T-helper 1 cell (primary cell): Measurements from ENCODE around the gene NAMPT.
"Not testable (repeated sequence)": the region's sequence is repeated elsewhere in the genome, so short reads cannot be mapped to it uniquely, and the experiment has no call there.

Source experiments
- DNase-seq, 5 donors: peaks; one replicate each; pipeline ENCODE4 v3.0.0-alpha.2; 2012 to 2020
- total RNA-seq, 4 donors: gene quantifications; one replicate each; lab custom pipeline; 2026; lab: John Stamatoyannopoulos, UW

NAMPT gene
- total RNA-seq, result 427 to 1,045 (median 573) reads per million in 4 donors

GRCh38 chr7:106284714-106285050, at the start of gene NAMPT:
Gene NAMPT (minus strand): TSS chr7:106284983. CDS start chr7:106284884, 99 bp downstream.
- DNase-seq, result no peak

- no peak for DNase-seq
These were observed 47.4 kb upstream of the NAMPT start for GRCh38 chr7:106332201-106332600.

GRCh38 chr7:106331441-106332175, 46.8 kb upstream of the NAMPT start:
- no peak for DNase-seq

- DNase-seq, result no peak
These were observed 45.4 kb upstream of the NAMPT start for GRCh38 chr7:106329971-106330733.

- no peak for DNase-seq
These were observed 44.6 kb upstream of the NAMPT start for GRCh38 chr7:106329408-106329807.

- no peak for DNase-seq
These were observed 43.0 kb upstream of the NAMPT start for GRCh38 chr7:106327538-106328481.

GRCh38 chr7:106326594-106327537, 42.1 kb upstream of the NAMPT start:
- DNase-seq, result no peak

- DNase-seq, result not testable (repeated sequence)
These were observed 39.7 kb upstream of the NAMPT start for GRCh38 chr7:106324509-106324908.

- DNase-seq, result not testable (repeated sequence)
These were observed 35.5 kb upstream of the NAMPT start for GRCh38 chr7:106320254-106320770.

GRCh38 chr7:106318482-106318881, 33.7 kb upstream of the NAMPT start:
- no peak for DNase-seq

- DNase-seq, result no peak
These were observed 33.2 kb upstream of the NAMPT start for GRCh38 chr7:106317971-106318370.

GRCh38 chr7:106316947-106317346, 32.2 kb upstream of the NAMPT start:
- DNase-seq, result no peak

- no peak for DNase-seq
These were observed 30.1 kb upstream of the NAMPT start for GRCh38 chr7:106314875-106315274.

- DNase-seq, result no peak
These were observed 29.2 kb upstream of the NAMPT start for GRCh38 chr7:106313966-106314365.

- DNase-seq, result no peak
These were observed 28.7 kb upstream of the NAMPT start for GRCh38 chr7:106313456-106313901.

- no peak for DNase-seq
These were observed 28.1 kb upstream of the NAMPT start for GRCh38 chr7:106312906-106313305.

GRCh38 chr7:106312099-106312871, 27.5 kb upstream of the NAMPT start:
- DNase-seq, result no peak

GRCh38 chr7:106309362-106309761, 24.6 kb upstream of the NAMPT start:
- DNase-seq, result peak in 1 of 5 donors; percentile 8

- DNase-seq, result no peak
These were observed 21.5 kb upstream of the NAMPT start for GRCh38 chr7:106306256-106306655.

- DNase-seq, result no peak
These were observed 20.9 kb upstream of the NAMPT start for GRCh38 chr7:106305732-106306131.

- DNase-seq, result no peak
These were observed 19.8 kb upstream of the NAMPT start for GRCh38 chr7:106304568-106304967.
